IPS-18a (cell line): ENCODE data around the gene SPDEF.

Experiments
- H3K27ac ChIP-seq: one replicate; pipeline ENCODE4 v1.5.1; 2013; ENCODE audit warnings: low read length
- H3K27me3 ChIP-seq: one replicate; pipeline ENCODE4 v1.6.1; 2013; ENCODE audit warnings: mild to moderate bottlenecking, low read length; ENCODE audit not compliant: control insufficient read depth, insufficient read depth
- H3K36me3 ChIP-seq: one replicate; pipeline ENCODE4 v1.6.1; 2013; ENCODE audit warnings: low read depth, low read length; ENCODE audit not compliant: control insufficient read depth
- H3K4me1 ChIP-seq: one replicate; pipeline ENCODE4 v1.6.1; 2013; ENCODE audit warnings: low read depth, low read length; ENCODE audit not compliant: control insufficient read depth
- H3K4me3 ChIP-seq: one replicate; pipeline ENCODE4 v1.5.1; 2013; ENCODE audit warnings: low read length
- H3K9ac ChIP-seq: one replicate; pipeline ENCODE4 v1.6.1; 2013; ENCODE audit warnings: mild to moderate bottlenecking, low read length, moderate library complexity
- H3K9me3 ChIP-seq: one replicate; pipeline ENCODE4 v1.6.1; 2013; ENCODE audit warnings: low read depth, low read length; ENCODE audit not compliant: control insufficient read depth

SPDEF gene

GRCh38 chr6:34523441-34524206, 32.5 kb downstream of the SPDEF start:
- no peaks in the 10 kb centered on the region for H3K36me3 ChIP-seq
- H3K4me1 ChIP-seq, result peaks cover 14% of the 10 kb centered on the region
- H3K4me3 ChIP-seq, result no peak overlapping the region
- H3K27ac ChIP-seq, result no peak overlapping the region
- H3K27me3 ChIP-seq, result no peaks in the 10 kb centered on the region
- no peaks in the 10 kb centered on the region for H3K9me3 ChIP-seq
- H3K9ac ChIP-seq, result no peak overlapping the region

- no peaks in the 10 kb centered on the region for H3K27me3 ChIP-seq
- H3K9me3 ChIP-seq, result no peaks in the 10 kb centered on the region
- H3K36me3 ChIP-seq, result no peaks in the 10 kb centered on the region
- H3K4me1 ChIP-seq, result peaks cover 8% of the 10 kb centered on the region
- H3K27ac ChIP-seq, result no peak overlapping the region
- no peak overlapping the region for H3K9ac ChIP-seq
- H3K4me3 ChIP-seq, result no peak overlapping the region
These were observed 33.4 kb downstream of the SPDEF start for GRCh38 chr6:34522761-34523160.

- Histone ChIP-seq H3K4me3 (no peak overlapping the region), H3K27ac (no peak overlapping the region), H3K27me3 (no peaks in the 10 kb centered on the region), H3K4me1 (peaks cover 1% of the 10 kb centered on the region), H3K36me3 (no peaks in the 10 kb centered on the region), H3K9ac (no peak overlapping the region), H3K9me3 (no peaks in the 10 kb centered on the region)
These were observed 34.5 kb downstream of the SPDEF start for GRCh38 chr6:34521463-34522285.

- Histone ChIP-seq H3K4me1 (no peaks in the 10 kb centered on the region), H3K9me3 (no peaks in the 10 kb centered on the region), H3K36me3 (no peaks in the 10 kb centered on the region), H3K4me3 (no peak overlapping the region), H3K9ac (no peak overlapping the region), H3K27ac (no peak overlapping the region), H3K27me3 (no peaks in the 10 kb centered on the region)
These were observed 35.3 kb downstream of the SPDEF start for GRCh38 chr6:34520645-34521462.

- H3K36me3 ChIP-seq, result no peaks in the 10 kb centered on the region
- no peak overlapping the region for H3K9ac ChIP-seq
- no peak overlapping the region for H3K27ac ChIP-seq
- peaks cover 3% of the 10 kb centered on the region for H3K4me1 ChIP-seq
- H3K4me3 ChIP-seq, result no peak overlapping the region
- peaks cover 4% of the 10 kb centered on the region for H3K27me3 ChIP-seq
- no peaks in the 10 kb centered on the region for H3K9me3 ChIP-seq
These were observed 36.0 kb downstream of the SPDEF start for GRCh38 chr6:34519971-34520644.

- H3K4me1 ChIP-seq, result peaks cover 8% of the 10 kb centered on the region
- H3K27me3 ChIP-seq, result peaks cover 5% of the 10 kb centered on the region
- no peak overlapping the region for H3K4me3 ChIP-seq
- H3K36me3 ChIP-seq, result no peaks in the 10 kb centered on the region
- no peaks in the 10 kb centered on the region for H3K9me3 ChIP-seq
- H3K9ac ChIP-seq, result no peak overlapping the region
- H3K27ac ChIP-seq, result no peak overlapping the region
These were observed 37.3 kb downstream of the SPDEF start for GRCh38 chr6:34518669-34519365.

- Histone ChIP-seq H3K9me3 (no peaks in the 10 kb centered on the region), H3K4me3 (no peak overlapping the region), H3K9ac (no peak overlapping the region), H3K4me1 (peaks cover 12% of the 10 kb centered on the region), H3K36me3 (no peaks in the 10 kb centered on the region), H3K27ac (no peak overlapping the region), H3K27me3 (peaks cover 5% of the 10 kb centered on the region)
These were observed 38.2 kb downstream of the SPDEF start for GRCh38 chr6:34517966-34518365.

GRCh38 chr6:34517461-34517881, 38.7 kb downstream of the SPDEF start:
- Histone ChIP-seq H3K36me3 (no peaks in the 10 kb centered on the region), H3K27ac (no peak overlapping the region), H3K27me3 (peaks cover 5% of the 10 kb centered on the region), H3K4me3 (no peak overlapping the region), H3K4me1 (peaks cover 15% of the 10 kb centered on the region), H3K9me3 (no peaks in the 10 kb centered on the region), H3K9ac (no peak overlapping the region)

GRCh38 chr6:34516391-34517324, 39.5 kb downstream of the SPDEF start:
- Histone ChIP-seq H3K27me3 (peaks cover 5% of the 10 kb centered on the region), H3K36me3 (no peaks in the 10 kb centered on the region), H3K9me3 (no peaks in the 10 kb centered on the region), H3K9ac (no peak overlapping the region), H3K27ac (no peak overlapping the region), H3K4me1 (peaks cover 15% of the 10 kb centered on the region), H3K4me3 (no peak overlapping the region)
